Astrocyte (in vitro differentiated cells and primary cell): ENCODE data around the gene PXDN. TPM values are rescaled to one million over a fixed set of nuclear protein-coding genes. Genes with fewer than 3 reads are reported as not detected.

Experiments
- DNase-seq: peaks from one replicate; pipeline ENCODE4 v3.0.0-alpha.2; 2010; ENCODE audit warnings: low read depth
- FAIRE-seq: peaks from 2 replicates; lab custom pipeline; 2011; peaks lifted over from hg19 to GRCh38; lab: Jason Lieb, UNC
- H2AFZ ChIP-seq: 2 replicates; pipeline ENCODE4 v1.6.0; 2012; ENCODE audit warnings: low read depth, low read length, inconsistent platforms
- H3K27ac ChIP-seq: 2 replicates; pipeline ENCODE4 v1.5.1; 2011; ENCODE audit warnings: low read depth, low read length, inconsistent platforms
- H3K27me3 ChIP-seq: 2 replicates; pipeline ENCODE4 v1.6.0; 2011; ENCODE audit warnings: low read length, inconsistent platforms; ENCODE audit not compliant: insufficient read depth
- H3K36me3 ChIP-seq: 2 replicates; pipeline ENCODE4 v1.5.1; 2011; ENCODE audit warnings: low read length, inconsistent platforms; ENCODE audit not compliant: insufficient read depth
- H3K4me1 ChIP-seq: 2 replicates; pipeline ENCODE4 v1.5.1; 2011; ENCODE audit warnings: low read length, inconsistent platforms; ENCODE audit not compliant: insufficient read depth
- H3K4me2 ChIP-seq: 2 replicates; pipeline ENCODE4 v1.6.0; 2012; ENCODE audit warnings: low read length, inconsistent platforms
- H3K4me3 ChIP-seq: 2 replicates; pipeline ENCODE4 v1.5.1; 2011; ENCODE audit warnings: low read depth, mild to moderate bottlenecking, low read length, inconsistent platforms; ENCODE audit not compliant: insufficient read depth
- H3K79me2 ChIP-seq: 2 replicates; pipeline ENCODE4 v1.6.0; 2012; ENCODE audit warnings: mild to moderate bottlenecking, low read length, inconsistent platforms; ENCODE audit not compliant: insufficient read depth
- H3K9ac ChIP-seq: 2 replicates; pipeline ENCODE4 v1.6.0; 2012; ENCODE audit warnings: mild to moderate bottlenecking, low read length, inconsistent platforms
- H3K9me3 ChIP-seq: 2 replicates; pipeline ENCODE4 v1.5.1; 2012; ENCODE audit warnings: low read depth, mild to moderate bottlenecking, low read length, inconsistent platforms; ENCODE audit not compliant: insufficient read depth
- H4K20me1 ChIP-seq: 2 replicates; pipeline ENCODE4 v1.6.0; 2012; ENCODE audit warnings: low read length, inconsistent platforms; ENCODE audit not compliant: insufficient read depth
- H3K27ac Mint-ChIP-seq: one replicate; pipeline ENCODE4 v1.8.0; 2021; ENCODE audit warnings: mild to moderate bottlenecking, mixed read lengths; ENCODE audit not compliant: unreplicated experiment
- H3K27me3 Mint-ChIP-seq: one replicate; pipeline ENCODE4 v1.8.0; 2021; ENCODE audit warnings: low read depth, mixed read lengths; ENCODE audit not compliant: unreplicated experiment
- H3K36me3 Mint-ChIP-seq: one replicate; pipeline ENCODE4 v1.8.0; 2021; ENCODE audit warnings: low read depth, mixed read lengths; ENCODE audit not compliant: unreplicated experiment
- H3K4me1 Mint-ChIP-seq: one replicate; pipeline ENCODE4 v1.8.0; 2021; ENCODE audit warnings: low read depth, mixed read lengths; ENCODE audit not compliant: unreplicated experiment
- H3K4me3 Mint-ChIP-seq: one replicate; pipeline ENCODE4 v1.8.0; 2021; ENCODE audit warnings: mild to moderate bottlenecking, moderate library complexity, mixed read lengths; ENCODE audit not compliant: unreplicated experiment
- H3K9me3 Mint-ChIP-seq: one replicate; pipeline ENCODE4 v1.8.0; 2021; ENCODE audit warnings: mild to moderate bottlenecking, mixed read lengths; ENCODE audit not compliant: unreplicated experiment
- CTCF ChIP-seq: IDR thresholded peaks from 2 replicates; pipeline ENCODE4 v1.5.1; 2011; ENCODE audit warnings: low read depth, mild to moderate bottlenecking, inconsistent platforms, low read length, moderate library complexity; ENCODE audit not compliant: insufficient read depth
- EZH2 ChIP-seq: IDR thresholded peaks from 2 replicates; pipeline ENCODE4 v1.6.1; 2012; ENCODE audit warnings: mild to moderate bottlenecking, low read length, inconsistent platforms; ENCODE audit not compliant: insufficient read depth
- total RNA-seq: library from RNA; stranded (reverse); gene quantifications from 2 replicates; pipeline ENCODE4 v1.2.1, GENCODE V29; 2021

Gene PXDN
- total RNA-seq, 1 donor from 2014 or later, result 417 TPM

- DNase-seq (no peak), FAIRE-seq (no peak)
- H3K36me3 ChIP-seq, result no peaks in the 10 kb centered on the region
- no peak overlapping the region for H3K4me3 ChIP-seq
- H3K27me3 ChIP-seq, result no peaks in the 10 kb centered on the region
- no peaks in the 10 kb centered on the region for H3K9me3 ChIP-seq
- no peak overlapping the region for H3K4me3 Mint-ChIP-seq
- TF ChIP-seq EZH2, result no peak
- TF ChIP-seq CTCF, result no peak
- H3K27me3 Mint-ChIP-seq, result peaks cover 36% of the 10 kb centered on the region
- no peaks in the 10 kb centered on the region for H3K79me2 ChIP-seq
- H3K9me3 Mint-ChIP-seq, result no peaks in the 10 kb centered on the region
- no peak overlapping the region for H3K9ac ChIP-seq
- H4K20me1 ChIP-seq, result no peaks in the 10 kb centered on the region
- no peaks in the 10 kb centered on the region for H3K4me1 Mint-ChIP-seq
- H2AFZ ChIP-seq, result no peak overlapping the region
- H3K4me1 ChIP-seq, result peaks cover 2% of the 10 kb centered on the region
- H3K36me3 Mint-ChIP-seq, result no peaks in the 10 kb centered on the region
- H3K27ac Mint-ChIP-seq, result no peak overlapping the region
- H3K4me2 ChIP-seq, result no peak overlapping the region
- H3K27ac ChIP-seq, result no peak overlapping the region
These were observed 40.8 kb upstream of the PXDN start for GRCh38 chr2:1784986-1785617.

GRCh38 chr2:1784087-1784486 is 39.8 kb upstream of the PXDN start:
- Mint-ChIP-seq H3K27me3 (peaks cover 38% of the 10 kb centered on the region), H3K36me3 (no peaks in the 10 kb centered on the region), H3K27ac (no peak overlapping the region), H3K4me3 (no peak overlapping the region), H3K9me3 (no peaks in the 10 kb centered on the region), H3K4me1 (no peaks in the 10 kb centered on the region)
- Histone ChIP-seq H3K27ac (no peak overlapping the region), H3K27me3 (no peaks in the 10 kb centered on the region), H3K4me1 (peaks cover 2% of the 10 kb centered on the region), H3K9me3 (no peaks in the 10 kb centered on the region), H3K9ac (no peak overlapping the region), H2AFZ (no peak overlapping the region), H3K4me3 (no peak overlapping the region), H3K36me3 (no peaks in the 10 kb centered on the region), H4K20me1 (no peaks in the 10 kb centered on the region), H3K4me2 (no peak overlapping the region), H3K79me2 (no peaks in the 10 kb centered on the region)
- FAIRE-seq (no peak), DNase-seq (no peak)
- TF ChIP-seq CTCF (no peak), EZH2 (no peak)

- no peak for DNase-seq
- Histone ChIP-seq H3K79me2 (no peaks in the 10 kb centered on the region), H3K27me3 (peaks cover 9% of the 10 kb centered on the region), H3K4me3 (no peak overlapping the region), H3K9ac (no peak overlapping the region), H2AFZ (no peak overlapping the region), H3K9me3 (no peaks in the 10 kb centered on the region), H4K20me1 (no peaks in the 10 kb centered on the region), H3K4me2 (no peak overlapping the region), H3K36me3 (no peaks in the 10 kb centered on the region), H3K27ac (no peak overlapping the region), H3K4me1 (peaks cover 2% of the 10 kb centered on the region)
- Mint-ChIP-seq H3K4me3 (no peak overlapping the region), H3K4me1 (no peaks in the 10 kb centered on the region), H3K27ac (no peak overlapping the region), H3K36me3 (no peaks in the 10 kb centered on the region), H3K27me3 (peaks cover 46% of the 10 kb centered on the region), H3K9me3 (no peaks in the 10 kb centered on the region)
- TF ChIP-seq EZH2 (no peak), CTCF (no peak)
- FAIRE-seq, result no peak
These were observed 38.2 kb upstream of the PXDN start for GRCh38 chr2:1782514-1782913.
